Head of caudate nucleus (tissue), 42 donors: Measurements from ENCODE around the gene SLC25A21.
"Not testable (repeated sequence)": the region's sequence is repeated elsewhere in the genome, so short reads cannot be mapped to it uniquely, and the experiment has no call there.

Experiments
- DNase-seq, 42 donors: peaks; one replicate each; pipeline versions ENCODE4 v3.0.0 to v3.0.0-alpha.2; 2020 to 2021; ENCODE audit warnings: mixed read lengths in 7 of 42
- intact Hi-C: fragments of 100-400 bp; cut with DNase I; formaldehyde crosslinking; loops from one replicate; pipeline ENCODE4 v1.15.0; 2022

SLC25A21 gene

DNA sequence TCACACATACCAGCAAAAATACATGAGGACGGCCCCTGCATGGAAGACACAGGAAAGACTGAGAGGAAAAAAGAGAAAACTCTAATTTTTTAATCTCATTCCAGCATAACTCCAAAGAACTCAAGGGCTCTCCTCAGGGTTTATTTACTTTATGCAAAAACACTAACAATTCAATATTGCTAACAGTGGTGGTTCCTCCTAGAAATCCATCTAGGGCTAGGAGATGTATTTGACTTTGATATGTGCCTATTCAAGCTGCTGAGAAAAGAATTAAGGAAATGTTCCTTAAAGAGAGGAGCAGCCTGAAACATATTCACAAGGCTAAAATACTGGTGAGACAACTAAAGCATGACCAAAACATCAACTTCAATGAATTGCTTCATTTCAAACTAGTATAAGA is 57.0 kb downstream of the SLC25A21 start:
- DNase-seq: no peak
- intact Hi-C loops: no loop called here

DNA sequence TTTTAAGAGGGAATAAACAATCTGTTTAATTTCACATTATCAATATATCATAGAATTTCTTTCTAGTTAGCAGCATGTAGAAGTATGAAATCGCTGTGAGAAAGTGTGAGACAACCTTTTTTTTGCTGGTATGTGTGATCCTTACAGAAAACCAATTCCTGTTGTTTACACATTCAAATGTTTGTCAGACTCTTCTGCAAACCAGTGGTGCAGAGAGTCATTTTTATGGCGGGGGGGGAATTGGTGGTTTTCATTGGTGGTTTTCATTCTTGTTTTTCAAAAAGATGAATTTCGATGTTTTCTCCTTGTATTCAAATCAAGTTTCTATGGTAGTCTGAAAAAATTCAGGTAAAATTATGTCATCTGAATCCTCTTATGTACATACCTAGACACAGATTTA is 57.8 kb downstream of the SLC25A21 start:
- intact Hi-C loops: no loop called here

DNA sequence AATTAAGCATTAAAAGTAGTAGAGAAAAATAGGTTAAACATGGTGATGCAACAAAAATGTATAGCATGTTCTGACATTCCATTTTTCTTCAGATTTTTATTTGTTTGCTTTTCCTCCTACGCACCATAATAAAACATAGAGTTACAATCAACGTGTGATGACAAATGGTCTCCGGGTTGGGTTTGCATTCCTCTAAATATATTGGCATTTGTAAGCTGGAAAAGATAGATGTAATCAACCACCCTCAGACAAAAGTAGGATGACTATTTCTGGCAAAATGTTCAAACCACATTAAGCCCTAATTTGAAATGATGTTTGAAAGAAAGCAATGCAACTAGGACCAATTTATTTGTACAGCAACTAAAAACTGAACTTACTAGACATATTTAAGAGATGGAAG is 58.4 kb downstream of the SLC25A21 start:
- intact Hi-C loops: no loop called here
- no peak for DNase-seq

More for the DNA sequence above, 57.8 kb downstream of the SLC25A21 start:
- no peak for DNase-seq

DNA sequence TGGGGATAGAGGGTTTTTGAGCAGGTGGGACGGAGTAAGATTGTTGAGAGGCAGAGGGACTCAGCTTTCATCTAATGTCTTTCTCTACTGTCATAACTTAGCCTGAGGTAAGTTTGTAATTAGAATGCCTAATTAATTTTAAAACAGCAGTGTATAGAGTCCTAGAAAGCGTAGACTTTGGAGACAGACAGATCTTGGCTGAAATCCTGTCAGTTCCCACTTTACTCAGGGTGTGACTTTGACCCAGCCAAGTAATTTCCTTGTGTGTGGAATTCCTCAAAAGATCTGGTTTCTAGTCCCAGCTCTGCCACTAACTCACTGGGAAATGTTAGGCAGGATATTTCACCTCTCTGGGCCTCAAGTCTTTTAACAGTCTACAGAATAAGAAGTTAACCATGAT is 74.3 kb downstream of the SLC25A21 start:
- intact Hi-C loops: no loop called here
- no peak for DNase-seq

DNA sequence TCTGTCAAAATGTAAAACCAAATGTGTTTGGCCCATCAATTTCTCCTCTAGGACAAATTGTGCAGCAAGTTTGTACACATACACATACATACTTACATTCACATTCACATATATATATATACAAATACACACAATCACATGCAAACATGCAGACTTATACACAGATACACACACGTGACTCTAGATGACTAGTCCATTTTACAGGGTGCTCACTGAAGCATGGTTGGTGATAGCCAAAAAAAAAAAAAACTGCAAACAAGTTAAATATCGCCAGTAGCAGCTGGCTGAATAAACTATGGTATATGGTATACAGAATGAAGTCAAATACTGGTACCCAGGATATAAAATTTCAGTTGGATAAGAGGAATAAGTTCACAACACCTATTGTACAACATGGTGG is 77.9 kb downstream of the SLC25A21 start:
- DNase-seq: no peak
- intact Hi-C loops: no loop called here

DNA sequence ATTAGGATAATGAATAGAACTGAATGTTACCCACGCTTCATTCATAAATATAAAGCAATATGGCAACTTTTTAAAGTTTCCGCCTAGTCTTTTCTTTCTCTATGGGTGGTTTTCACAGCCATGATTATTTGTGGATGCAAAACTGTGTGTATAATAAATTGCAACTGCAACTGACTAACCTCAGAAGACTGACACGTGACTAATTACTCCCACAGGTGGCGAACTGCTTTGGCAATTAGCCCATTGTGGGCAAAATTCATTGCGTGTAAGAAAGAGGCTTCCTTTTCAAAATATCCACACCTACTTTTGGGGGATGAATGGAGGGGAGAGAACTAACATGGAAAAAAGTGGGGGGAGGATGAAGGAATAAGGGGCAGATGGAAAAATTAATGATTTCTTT is 79.0 kb downstream of the SLC25A21 start:
- no peak for DNase-seq
- intact Hi-C loops: no loop called here

DNA sequence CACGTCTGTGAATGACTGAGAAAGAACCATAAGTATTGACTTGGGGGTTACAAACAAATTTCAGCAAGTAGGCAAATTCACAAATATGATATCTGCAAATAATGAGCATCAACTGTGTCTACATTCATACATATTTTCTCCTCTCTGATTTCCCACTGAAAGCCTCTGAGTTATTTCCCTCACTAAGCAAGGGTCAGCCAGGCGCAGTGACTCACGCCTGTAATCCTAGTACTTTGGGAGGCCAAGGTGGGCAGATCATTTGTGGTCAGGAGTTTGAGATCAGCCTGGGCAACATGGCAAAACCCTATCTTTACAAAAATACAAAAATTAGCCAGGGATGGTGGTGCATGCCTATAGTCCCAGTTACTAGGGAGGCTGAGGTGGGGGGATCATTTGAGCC is 80.8 kb downstream of the SLC25A21 start:
- intact Hi-C loops: no loop called here

DNA sequence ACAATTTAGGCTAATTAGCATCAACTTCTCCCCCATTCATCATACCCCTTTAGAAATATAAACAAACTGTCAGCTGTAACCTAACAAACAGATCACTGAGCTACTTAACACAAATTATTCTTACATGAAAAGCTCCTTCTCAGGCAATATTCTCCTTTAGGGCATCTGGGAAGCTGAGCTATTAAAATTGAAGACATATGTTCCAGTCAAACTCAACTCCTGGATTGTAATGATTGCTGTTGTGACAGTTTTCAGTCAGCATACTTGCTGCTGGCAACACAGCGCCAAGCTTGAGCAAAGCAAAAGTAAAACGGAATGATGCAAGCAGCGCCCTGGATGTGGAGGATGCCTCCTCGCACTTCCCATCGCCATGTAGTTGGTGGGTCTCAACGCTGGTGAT is 82.4 kb downstream of the SLC25A21 start:
- no peak for DNase-seq
- intact Hi-C loops: no loop called here

More for the DNA sequence above, 80.8 kb downstream of the SLC25A21 start:
- DNase-seq: no peak

DNA sequence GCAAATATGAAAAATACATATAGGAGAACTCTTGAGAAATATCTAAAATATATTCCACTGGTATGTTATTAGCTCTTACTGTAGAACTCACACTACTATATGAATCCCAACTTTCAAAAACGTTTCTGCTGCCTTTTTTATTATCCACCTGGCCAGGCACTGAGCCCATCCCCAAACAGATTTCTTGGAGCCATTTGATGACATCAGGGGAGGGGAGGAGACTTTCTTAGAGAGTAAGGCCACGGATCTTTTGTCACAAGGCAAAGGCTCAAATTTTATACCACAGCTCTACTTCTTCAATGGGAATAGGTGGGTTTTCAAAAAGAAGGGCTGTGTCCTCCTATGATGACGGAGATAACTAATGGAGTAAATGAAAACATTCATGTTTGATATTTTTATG is 83.0 kb downstream of the SLC25A21 start:
- intact Hi-C loops: no loop called here
- DNase-seq: no peak

DNA sequence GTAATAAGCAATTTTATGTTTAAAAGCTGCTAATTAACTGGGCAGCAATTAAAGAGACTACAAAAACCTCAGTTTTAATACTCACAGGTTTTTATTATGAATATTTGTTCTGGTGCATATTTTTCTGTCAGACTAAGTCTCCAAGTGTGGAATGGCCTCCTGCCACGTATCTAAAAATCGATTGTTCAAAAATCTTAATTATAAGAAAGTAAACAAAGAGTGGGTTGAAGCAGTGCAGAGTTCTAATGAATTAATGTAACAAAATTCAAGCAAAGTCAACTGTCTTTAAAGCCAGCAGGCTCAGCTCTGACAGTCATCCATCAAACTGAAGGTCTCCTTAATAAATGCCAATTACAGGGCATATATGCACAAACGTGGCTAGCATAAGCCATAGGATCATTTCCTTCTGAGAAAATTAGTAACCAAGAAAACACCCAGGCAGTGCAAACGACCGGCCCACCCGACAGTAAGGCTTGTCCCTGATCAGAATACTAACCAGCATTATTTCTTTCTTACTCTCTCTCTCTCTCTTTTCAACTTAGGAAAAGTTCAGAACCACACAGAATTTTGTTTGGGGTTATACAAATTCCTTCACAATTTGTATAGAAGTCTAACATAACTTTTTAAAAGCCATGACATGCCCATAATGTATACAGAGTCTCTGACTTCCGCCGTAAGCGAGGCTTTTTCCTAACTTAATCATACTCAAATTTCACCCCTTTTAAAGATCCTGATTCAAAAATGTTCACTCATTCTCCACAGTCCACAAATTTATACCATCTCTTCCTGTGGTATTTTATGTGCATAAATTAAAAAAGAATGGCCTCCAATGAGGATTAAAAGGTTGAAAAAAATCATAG is 83.8 kb downstream of the SLC25A21 start:
- no peak for DNase-seq
- intact Hi-C loops: no loop called here

DNA sequence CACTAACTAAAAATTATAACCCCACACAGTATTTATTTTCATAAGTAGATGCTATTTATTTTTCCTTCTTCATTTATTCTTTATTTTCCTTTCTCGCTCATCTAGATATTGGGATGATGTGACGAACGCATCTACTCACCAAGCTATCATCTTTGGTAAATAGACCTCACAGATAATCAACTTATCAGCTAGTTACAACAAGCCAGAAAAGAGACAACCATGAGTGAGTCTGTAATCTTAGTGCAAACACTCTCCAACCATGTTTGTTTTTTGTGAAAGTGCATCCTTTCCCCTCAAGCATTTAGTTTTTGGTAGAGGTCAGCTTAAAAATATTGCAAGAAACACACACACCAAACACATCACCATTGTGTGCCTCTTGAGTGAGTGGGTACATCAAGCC is 84.9 kb downstream of the SLC25A21 start:
- DNase-seq: no peak
- intact Hi-C loops: no loop called here

DNA sequence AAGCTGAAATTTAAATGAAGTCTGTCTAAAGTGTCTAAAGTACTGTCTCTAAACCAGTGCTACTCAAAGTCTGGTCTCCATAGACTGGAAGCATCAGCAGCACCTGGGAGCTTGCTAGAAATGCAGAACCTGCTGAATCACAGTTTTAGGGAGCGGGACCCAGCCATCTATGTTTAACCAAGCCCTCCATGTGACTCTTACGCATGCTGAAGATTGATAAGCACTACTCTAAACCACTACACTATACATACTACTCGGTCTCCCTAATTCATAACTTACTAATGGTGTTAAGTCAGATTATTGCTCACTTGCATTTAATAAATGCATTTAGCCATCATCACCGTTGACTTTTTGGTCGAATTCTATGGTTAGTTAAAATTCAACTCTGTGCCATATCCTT is 88.8 kb downstream of the SLC25A21 start:
- intact Hi-C loops: no loop called here
- DNase-seq: no peak

DNA sequence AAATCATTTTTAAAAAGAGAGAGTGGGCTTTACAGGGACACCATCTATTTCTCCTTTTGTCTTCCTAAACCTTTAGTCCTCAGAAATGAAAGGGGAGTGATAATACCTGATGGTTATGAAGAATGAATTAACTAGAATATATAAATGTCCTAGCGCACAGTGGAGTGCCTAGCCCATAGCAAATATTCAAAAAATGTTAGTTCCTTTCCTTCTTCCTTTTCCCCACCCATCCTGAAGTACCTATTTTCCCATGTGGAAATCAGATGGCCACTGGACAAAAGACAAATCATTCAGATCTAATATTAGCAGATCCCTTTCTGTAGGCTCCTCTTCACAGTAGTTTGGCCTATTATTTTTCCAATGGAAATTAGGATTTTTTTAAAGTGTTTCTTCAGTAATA is 90.0 kb downstream of the SLC25A21 start:
- no peak for DNase-seq
- intact Hi-C loops: no loop called here

DNA sequence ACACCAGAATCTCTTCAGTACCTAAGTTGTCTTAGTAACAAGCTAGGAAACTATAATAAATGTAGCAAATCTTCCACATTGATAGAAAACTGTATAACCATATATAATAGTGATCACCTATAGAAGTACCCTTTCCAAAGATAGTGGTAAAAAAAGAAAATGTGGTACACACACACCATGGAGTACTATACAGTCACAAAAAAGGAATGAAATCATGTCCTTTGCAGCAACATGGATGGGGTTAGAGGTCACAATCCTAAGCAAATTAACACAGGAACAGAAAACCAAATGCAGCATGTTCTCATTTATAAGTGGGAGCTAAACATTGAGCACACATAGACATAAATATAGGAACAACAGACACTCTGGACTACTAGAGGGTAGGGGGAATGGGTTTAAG is 90.5 kb downstream of the SLC25A21 start:
- intact Hi-C loops: no loop called here
- DNase-seq: no peak

DNA sequence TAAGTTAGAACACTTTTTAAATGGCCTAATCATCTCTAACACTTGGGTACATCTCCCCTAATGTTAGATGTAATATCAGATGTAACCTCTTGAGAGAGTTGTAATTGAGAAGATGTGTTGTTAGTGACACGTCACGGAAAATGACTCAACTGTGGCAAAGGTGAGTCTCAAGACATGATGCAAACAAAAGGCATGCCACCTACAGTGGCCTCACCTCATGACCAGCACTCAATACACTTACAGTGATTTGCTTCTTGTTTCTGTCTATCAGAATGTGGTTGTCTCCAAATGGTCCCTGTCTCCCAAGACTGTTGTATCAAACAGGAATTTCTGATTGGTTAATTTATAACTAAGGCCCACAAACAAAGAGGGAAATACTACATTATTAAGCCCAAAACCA is 91.2 kb downstream of the SLC25A21 start:
- intact Hi-C loops: no loop called here
- DNase-seq: no peak

DNA sequence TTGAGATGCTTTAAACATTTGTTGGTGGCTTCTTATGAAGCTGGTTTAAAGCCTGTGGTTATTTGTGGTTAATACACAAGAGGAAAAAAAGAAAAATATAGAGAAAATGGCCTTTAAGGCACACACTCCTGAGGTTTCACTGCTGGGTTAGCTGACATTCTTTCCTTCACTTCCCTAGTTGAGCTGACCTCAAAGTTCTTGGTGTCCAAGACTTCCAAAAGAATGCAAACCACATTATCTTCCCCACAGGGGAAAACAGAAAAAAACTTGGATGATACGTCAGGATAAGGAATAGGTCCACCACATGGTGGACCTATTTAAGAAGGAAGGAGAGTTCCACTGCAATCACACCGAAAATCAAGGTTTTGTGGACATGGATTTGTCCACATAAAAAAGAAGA is 94.3 kb downstream of the SLC25A21 start:
- intact Hi-C loops: no loop called here
- no peak for DNase-seq

DNA sequence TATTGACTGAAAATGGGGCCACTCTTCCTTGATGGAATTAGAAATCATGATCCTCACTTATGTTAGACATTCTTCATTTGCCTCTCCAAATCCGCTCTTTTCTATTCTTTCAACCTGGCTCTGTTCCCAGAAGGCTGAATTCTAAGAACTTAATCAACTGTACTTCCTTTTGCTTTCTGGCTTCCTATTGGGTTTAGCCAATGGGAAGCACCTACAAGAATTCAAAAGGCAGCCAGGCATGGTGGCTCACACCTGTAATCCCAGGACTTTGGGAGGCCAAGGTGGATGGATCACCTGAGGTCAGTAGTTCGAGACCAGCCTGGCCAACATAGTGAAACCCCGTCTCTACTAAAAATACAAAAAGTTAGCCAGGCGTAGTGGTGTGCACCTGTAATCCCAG is 98.1 kb downstream of the SLC25A21 start:
- intact Hi-C loops: not testable (repeated sequence)

DNA sequence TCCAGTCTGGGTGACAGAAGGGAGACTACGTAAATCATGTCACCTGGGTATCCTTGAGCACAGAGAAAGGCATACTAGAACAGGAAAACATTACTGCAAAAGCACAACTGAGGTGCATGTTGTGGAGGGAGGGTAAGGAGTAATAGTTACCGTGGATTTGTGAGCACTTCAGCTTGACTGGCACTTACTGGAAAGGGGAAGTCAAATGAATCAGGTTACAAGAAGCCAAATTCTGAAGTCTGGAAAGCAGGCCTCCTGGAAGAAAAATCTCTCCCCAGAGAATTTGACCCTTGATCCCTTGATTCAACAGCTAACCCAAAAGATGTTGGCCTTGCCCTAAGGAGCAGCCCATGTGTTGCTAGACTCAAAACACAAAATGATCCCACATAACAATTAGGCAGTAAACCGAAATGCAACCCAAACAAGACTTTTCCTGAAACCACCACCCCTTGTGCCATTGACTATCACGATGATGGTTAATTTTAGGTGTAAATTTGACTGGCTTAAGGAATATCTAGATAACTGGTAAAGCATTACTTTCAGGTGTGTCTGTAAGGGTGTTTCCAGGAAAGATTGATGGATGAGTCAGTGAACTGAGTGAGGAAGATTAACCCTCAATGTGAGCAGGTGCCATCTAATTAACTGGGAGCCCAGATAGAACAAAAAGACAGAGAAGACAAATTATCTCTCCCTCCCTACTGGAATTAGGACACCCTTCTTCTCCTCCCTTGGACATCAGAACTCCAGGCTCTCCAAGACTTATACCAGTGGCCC is 108.8 kb downstream of the SLC25A21 start:
- no peak for DNase-seq
- intact Hi-C loops: no loop called here

More for the DNA sequence above, 98.1 kb downstream of the SLC25A21 start:
- DNase-seq: not testable (repeated sequence)

DNA sequence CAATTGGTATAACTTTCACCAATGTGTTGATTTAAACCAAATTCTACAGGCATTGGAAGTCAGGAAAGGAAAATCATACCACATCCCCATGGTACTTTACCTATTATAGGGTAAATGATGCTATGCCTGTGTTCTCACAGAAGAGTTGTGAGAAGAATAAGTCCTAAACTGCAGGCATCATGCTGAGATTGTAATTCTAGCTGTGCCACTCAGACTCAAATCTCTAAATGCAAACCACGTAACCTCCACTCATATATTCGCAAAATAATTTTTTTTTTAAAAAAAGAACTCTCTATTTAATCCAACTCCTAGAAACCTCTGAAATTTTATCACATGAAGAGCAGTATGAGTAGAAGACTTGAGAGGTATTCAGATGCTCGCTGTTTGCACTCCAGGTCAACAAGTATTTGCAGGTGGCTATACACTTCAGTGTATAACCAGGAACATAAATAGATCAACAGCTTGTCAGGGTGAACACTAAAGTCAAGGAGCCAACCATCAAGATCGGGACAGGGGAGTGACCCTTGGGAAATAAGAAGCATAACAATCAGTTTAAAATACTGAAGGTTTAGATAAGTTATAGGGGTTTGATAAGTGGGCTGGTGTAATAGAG is 110.1 kb downstream of the SLC25A21 start:
- intact Hi-C loops: no loop called here
- DNase-seq: no peak

DNA sequence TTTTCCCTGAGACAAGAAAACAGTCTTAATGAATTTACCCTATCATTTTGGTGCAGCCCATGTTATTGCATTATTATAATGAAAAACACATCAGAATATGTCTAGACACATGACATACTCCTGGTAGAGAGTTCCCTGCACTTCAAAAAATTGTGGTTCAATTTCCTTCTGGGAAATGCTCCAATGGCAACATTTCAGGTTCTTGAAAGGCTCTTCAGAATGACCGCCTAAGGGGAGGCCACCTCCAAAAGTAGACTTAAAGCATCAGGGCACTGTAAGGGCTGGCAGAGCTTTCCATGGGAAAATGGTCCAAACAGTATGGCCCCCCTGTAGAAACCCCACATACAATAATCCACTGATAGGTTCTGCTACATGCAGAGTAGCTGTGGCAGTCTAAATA is 110.7 kb downstream of the SLC25A21 start:
- intact Hi-C loops: no loop called here
- no peak for DNase-seq
